ENCODE data around the gene RNF40. TPM values are rescaled to one million over a fixed set of nuclear protein-coding genes. Genes with fewer than 3 reads are reported as not detected.

Gene RNF40
- total and polyA plus RNA-seq, 4 donors, result 25.9 to 55.4 (median 34.1) TPM

DNA sequence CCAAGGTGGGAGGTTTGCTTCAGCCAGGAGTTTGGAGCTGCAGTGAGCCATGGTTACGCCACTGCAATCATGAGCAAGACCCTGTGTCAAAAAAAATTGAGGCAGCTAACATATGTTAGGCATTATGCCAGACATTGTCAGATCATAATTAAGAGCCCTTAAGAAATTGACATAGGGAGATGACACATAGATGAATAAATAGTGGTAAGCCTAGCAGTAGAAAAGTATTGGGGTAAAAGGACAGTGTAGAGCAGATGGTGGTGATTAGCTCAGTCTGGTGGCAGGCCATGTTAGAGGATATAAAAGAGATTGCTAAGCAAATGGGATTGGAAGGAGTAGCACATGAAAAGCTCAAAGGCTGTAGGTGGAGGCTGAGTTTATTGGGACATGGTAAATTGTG is 40.5 kb upstream of the RNF40 start:
- no peak for DNase-seq (ENCODE audit: low spot score)
- no peak overlapping the region for H3K4me3 ChIP-seq (ENCODE audit: low read depth in 1 of 3, low read length in 3 of 3)
- TF ChIP-seq RXRA (IDR thresholded peaks at IDR 0.05) (no peak), JUND (IDR thresholded peaks at IDR 0.05) (no peak), ZBTB33 (IDR thresholded peaks at IDR 0.05) (no peak), MAX (IDR thresholded peaks at IDR 0.05) (no peak), SP1 (IDR thresholded peaks at IDR 0.05) (no peak), RAD21 (IDR thresholded peaks at IDR 0.05) (no peak), FOXA1 (IDR thresholded peaks at IDR 0.05) (no peak), FOXA2 (IDR thresholded peaks at IDR 0.05) (no peak), TAF1 (conservative IDR thresholded peaks at IDR 0.05) (no peak), HNF4G (IDR thresholded peaks at IDR 0.05) (no peak), GABPA (IDR thresholded peaks at IDR 0.05 in 1 of 2, conservative IDR thresholded peaks at IDR 0.05 in 1 of 2) (no peak), HNF4A (conservative IDR thresholded peaks at IDR 0.05) (no peak)
- TF ChIP-seq, protein P1, sequence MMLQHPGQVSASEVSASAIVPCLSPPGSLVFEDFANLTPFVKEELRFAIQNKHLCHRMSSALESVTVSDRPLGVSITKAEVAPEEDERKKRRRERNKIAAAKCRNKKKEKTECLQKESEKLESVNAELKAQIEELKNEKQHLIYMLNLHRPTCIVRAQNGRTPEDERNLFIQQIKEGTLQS (IDR thresholded peaks at IDR 0.05), result no peak
- TF ChIP-seq, protein P2, sequence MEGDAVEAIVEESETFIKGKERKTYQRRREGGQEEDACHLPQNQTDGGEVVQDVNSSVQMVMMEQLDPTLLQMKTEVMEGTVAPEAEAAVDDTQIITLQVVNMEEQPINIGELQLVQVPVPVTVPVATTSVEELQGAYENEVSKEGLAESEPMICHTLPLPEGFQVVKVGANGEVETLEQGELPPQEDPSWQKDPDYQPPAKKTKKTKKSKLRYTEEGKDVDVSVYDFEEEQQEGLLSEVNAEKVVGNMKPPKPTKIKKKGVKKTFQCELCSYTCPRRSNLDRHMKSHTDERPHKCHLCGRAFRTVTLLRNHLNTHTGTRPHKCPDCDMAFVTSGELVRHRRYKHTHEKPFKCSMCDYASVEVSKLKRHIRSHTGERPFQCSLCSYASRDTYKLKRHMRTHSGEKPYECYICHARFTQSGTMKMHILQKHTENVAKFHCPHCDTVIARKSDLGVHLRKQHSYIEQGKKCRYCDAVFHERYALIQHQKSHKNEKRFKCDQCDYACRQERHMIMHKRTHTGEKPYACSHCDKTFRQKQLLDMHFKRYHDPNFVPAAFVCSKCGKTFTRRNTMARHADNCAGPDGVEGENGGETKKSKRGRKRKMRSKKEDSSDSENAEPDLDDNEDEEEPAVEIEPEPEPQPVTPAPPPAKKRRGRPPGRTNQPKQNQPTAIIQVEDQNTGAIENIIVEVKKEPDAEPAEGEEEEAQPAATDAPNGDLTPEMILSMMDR (IDR thresholded peaks at IDR 0.05; ENCODE audit: low read depth, low read length, missing input control), result no peak
- TF ChIP-seq, protein P3, sequence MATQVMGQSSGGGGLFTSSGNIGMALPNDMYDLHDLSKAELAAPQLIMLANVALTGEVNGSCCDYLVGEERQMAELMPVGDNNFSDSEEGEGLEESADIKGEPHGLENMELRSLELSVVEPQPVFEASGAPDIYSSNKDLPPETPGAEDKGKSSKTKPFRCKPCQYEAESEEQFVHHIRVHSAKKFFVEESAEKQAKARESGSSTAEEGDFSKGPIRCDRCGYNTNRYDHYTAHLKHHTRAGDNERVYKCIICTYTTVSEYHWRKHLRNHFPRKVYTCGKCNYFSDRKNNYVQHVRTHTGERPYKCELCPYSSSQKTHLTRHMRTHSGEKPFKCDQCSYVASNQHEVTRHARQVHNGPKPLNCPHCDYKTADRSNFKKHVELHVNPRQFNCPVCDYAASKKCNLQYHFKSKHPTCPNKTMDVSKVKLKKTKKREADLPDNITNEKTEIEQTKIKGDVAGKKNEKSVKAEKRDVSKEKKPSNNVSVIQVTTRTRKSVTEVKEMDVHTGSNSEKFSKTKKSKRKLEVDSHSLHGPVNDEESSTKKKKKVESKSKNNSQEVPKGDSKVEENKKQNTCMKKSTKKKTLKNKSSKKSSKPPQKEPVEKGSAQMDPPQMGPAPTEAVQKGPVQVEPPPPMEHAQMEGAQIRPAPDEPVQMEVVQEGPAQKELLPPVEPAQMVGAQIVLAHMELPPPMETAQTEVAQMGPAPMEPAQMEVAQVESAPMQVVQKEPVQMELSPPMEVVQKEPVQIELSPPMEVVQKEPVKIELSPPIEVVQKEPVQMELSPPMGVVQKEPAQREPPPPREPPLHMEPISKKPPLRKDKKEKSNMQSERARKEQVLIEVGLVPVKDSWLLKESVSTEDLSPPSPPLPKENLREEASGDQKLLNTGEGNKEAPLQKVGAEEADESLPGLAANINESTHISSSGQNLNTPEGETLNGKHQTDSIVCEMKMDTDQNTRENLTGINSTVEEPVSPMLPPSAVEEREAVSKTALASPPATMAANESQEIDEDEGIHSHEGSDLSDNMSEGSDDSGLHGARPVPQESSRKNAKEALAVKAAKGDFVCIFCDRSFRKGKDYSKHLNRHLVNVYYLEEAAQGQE (IDR thresholded peaks at IDR 0.05), result no peak
- peaks cover 0 to 19% (median 5%) of the 10 kb centered on the region in 4 donors for H3K4me1 ChIP-seq (ENCODE audit: control insufficient read depth in 4 of 4, insufficient read depth in 4 of 4, low read length in 3 of 4)
- no peak overlapping the region for H3K9ac ChIP-seq (ENCODE audit: low read depth in 1 of 2, low read length in 2 of 2)
- 100% methylated on average over 1 of the region's 1 CpG for WGBS
- H3K9me3 ChIP-seq (ENCODE audit: control insufficient read depth in 4 of 4, low read length in 3 of 4), result no peaks in the 10 kb centered on the region
- H3K36me3 ChIP-seq (ENCODE audit: control insufficient read depth in 4 of 4, insufficient read depth in 3 of 4, low read depth in 1 of 4, low read length in 3 of 4), result peaks cover 51 to 76% (median 59%) of the 10 kb centered on the region in 4 donors
- H3K27me3 ChIP-seq (ENCODE audit: control insufficient read depth in 4 of 4, insufficient read depth in 4 of 4, low read length in 3 of 4), result no peaks in the 10 kb centered on the region
- no peak overlapping the region for H3K27ac ChIP-seq (ENCODE audit: low read depth in 1 of 2, low read length in 2 of 2)

- H3K4me3 ChIP-seq (ENCODE audit: low read depth in 1 of 3, low read length in 3 of 3), result no peak overlapping the region
- H3K9ac ChIP-seq (ENCODE audit: low read depth in 1 of 2, low read length in 2 of 2), result no peak overlapping the region
- TF ChIP-seq HNF4G (IDR thresholded peaks at IDR 0.05), result no peak
- no peak for TF ChIP-seq FOXA1 (IDR thresholded peaks at IDR 0.05)
- no peak for TF ChIP-seq GABPA (IDR thresholded peaks at IDR 0.05 in 1 of 2, conservative IDR thresholded peaks at IDR 0.05 in 1 of 2)
- TF ChIP-seq SP1 (IDR thresholded peaks at IDR 0.05), result no peak
- TF ChIP-seq RAD21 (IDR thresholded peaks at IDR 0.05), result peak in 1 of 2 donors; percentile 37
- TF ChIP-seq, protein P1 (IDR thresholded peaks at IDR 0.05), result no peak
- TF ChIP-seq HNF4A (conservative IDR thresholded peaks at IDR 0.05), result no peak
- H3K27ac ChIP-seq (ENCODE audit: low read depth in 1 of 2, low read length in 2 of 2), result no peak overlapping the region
- H3K27me3 ChIP-seq (ENCODE audit: control insufficient read depth in 4 of 4, insufficient read depth in 4 of 4, low read length in 3 of 4), result no peaks in the 10 kb centered on the region
- no peaks in the 10 kb centered on the region for H3K9me3 ChIP-seq (ENCODE audit: control insufficient read depth in 4 of 4, low read length in 3 of 4)
- WGBS, result 71% methylated on average over 6 of the region's 6 CpGs
- peaks cover 0 to 19% (median 5%) of the 10 kb centered on the region in 4 donors for H3K4me1 ChIP-seq (ENCODE audit: control insufficient read depth in 4 of 4, insufficient read depth in 4 of 4, low read length in 3 of 4)
- peaks cover 49 to 68% (median 53%) of the 10 kb centered on the region in 4 donors for H3K36me3 ChIP-seq (ENCODE audit: control insufficient read depth in 4 of 4, insufficient read depth in 3 of 4, low read depth in 1 of 4, low read length in 3 of 4)
- no peak for DNase-seq (ENCODE audit: low spot score)
These were observed 39.7 kb upstream of the RNF40 start for GRCh38 chr16:30722443-30722842.
